ENCODE measurements around the gene LAD1. TPM values are rescaled to one million over a fixed set of nuclear protein-coding genes. Genes with fewer than 3 reads are reported as not detected.

Gene LAD1
- total and polyA plus RNA-seq, 2 of the 13 experiments (the other 11 are each of a cell fraction or from before 2014, with no cell fraction given) = 10.8 to 65.6 TPM

DNA sequence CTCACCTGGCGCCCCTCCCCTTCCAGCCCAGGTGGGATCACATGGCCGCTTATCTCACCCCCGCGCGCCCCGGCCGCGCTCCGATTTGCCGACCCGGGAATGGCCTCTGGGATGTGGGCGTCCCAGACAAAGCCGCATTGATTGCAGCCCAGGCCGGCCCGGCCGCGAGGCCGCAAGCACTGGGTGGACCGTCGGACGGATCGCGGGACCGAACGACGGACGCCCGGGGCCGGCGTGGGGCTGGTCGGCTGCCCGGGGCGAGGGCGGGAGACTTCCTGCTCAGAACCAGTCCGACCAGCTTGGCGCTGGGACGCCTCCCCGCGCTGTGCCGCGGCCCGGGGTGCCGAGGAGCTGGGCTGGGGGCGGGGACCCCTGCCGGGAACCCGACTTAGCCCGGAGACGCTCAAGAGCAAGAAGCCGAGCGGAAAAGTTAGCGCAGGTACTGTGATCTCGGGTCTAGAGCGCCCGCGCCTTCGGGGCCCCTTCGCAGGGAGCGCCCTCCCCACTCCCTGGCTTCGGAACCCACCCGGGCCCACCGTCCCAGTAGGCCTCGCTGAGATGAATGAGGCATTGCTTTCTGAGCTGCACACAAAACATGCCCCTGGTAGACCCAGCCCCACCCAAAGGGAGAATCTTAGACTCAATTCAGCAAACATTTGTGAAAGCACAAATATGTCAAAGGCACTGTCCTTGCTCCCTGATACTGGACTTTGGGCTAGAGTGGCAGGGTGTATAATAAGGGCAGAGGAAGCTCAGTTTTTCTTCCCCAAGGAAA lies 415 bp upstream of the LAD1 start (continued):
- TF ChIP-seq, protein P1, sequence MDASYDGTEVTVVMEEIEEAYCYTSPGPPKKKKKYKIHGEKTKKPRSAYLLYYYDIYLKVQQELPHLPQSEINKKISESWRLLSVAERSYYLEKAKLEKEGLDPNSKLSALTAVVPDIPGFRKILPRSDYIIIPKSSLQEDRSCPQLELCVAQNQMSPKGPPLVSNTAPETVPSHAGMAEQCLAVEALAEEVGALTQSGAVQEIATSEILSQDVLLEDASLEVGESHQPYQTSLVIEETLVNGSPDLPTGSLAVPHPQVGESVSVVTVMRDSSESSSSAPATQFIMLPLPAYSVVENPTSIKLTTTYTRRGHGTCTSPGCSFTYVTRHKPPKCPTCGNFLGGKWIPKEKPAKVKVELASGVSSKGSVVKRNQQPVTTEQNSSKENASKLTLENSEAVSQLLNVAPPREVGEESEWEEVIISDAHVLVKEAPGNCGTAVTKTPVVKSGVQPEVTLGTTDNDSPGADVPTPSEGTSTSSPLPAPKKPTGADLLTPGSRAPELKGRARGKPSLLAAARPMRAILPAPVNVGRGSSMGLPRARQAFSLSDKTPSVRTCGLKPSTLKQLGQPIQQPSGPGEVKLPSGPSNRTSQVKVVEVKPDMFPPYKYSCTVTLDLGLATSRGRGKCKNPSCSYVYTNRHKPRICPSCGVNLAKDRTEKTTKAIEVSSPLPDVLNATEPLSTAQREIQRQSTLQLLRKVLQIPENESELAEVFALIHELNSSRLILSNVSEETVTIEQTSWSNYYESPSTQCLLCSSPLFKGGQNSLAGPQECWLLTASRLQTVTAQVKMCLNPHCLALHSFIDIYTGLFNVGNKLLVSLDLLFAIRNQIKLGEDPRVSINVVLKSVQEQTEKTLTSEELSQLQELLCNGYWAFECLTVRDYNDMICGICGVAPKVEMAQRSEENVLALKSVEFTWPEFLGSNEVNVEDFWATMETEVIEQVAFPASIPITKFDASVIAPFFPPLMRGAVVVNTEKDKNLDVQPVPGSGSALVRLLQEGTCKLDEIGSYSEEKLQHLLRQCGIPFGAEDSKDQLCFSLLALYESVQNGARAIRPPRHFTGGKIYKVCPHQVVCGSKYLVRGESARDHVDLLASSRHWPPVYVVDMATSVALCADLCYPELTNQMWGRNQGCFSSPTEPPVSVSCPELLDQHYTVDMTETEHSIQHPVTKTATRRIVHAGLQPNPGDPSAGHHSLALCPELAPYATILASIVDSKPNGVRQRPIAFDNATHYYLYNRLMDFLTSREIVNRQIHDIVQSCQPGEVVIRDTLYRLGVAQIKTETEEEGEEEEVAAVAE (CRISPR knock-in tag; IDR thresholded peaks at IDR 0.05; ENCODE audit: borderline replicate concordance) = no peak
- no peak for TF ChIP-seq SMARCE1 (IDR thresholded peaks at IDR 0.05; ENCODE audit: borderline replicate concordance)
- TF ChIP-seq POGZ (CRISPR knock-in tag; IDR thresholded peaks at IDR 0.05) = no peak
- peak; percentile 79; the same call in 1 of the 2 replicates for TF ChIP-seq ZNF556 (CRISPR knock-in tag; IDR thresholded peaks at IDR 0.05; ENCODE audit: borderline replicate concordance)
- no peak for TF ChIP-seq SETDB1 (CRISPR knock-in tag; IDR thresholded peaks at IDR 0.05; ENCODE audit: borderline replicate concordance)
- TF ChIP-seq, protein P2, sequence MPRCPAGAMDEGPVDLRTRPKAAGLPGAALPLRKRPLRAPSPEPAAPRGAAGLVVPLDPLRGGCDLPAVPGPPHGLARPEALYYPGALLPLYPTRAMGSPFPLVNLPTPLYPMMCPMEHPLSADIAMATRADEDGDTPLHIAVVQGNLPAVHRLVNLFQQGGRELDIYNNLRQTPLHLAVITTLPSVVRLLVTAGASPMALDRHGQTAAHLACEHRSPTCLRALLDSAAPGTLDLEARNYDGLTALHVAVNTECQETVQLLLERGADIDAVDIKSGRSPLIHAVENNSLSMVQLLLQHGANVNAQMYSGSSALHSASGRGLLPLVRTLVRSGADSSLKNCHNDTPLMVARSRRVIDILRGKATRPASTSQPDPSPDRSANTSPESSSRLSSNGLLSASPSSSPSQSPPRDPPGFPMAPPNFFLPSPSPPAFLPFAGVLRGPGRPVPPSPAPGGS (CRISPR knock-in tag; IDR thresholded peaks at IDR 0.05) = no peak; the same call in 1 of the 2 replicates
- TF ChIP-seq RBFOX2 (IDR thresholded peaks at IDR 0.05; ENCODE audit: low read depth, low read length) = peak; percentile 91
- TF ChIP-seq ZNF607 (CRISPR knock-in tag; IDR thresholded peaks at IDR 0.05; ENCODE audit: borderline replicate concordance) = peak; percentile 88; the same call in 1 of the 2 replicates
- TF ChIP-seq, protein P3, sequence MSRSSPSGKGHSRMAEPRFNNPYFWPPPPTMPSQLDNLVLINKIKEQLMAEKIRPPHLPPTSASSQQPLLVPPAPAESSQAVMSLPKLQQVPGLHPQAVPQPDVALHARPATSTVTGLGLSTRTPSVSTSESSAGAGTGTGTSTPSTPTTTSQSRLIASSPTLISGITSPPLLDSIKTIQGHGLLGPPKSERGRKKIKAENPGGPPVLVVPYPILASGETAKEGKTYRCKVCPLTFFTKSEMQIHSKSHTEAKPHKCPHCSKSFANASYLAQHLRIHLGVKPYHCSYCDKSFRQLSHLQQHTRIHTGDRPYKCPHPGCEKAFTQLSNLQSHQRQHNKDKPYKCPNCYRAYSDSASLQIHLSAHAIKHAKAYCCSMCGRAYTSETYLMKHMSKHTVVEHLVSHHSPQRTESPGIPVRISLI (CRISPR knock-in tag; IDR thresholded peaks at IDR 0.05; ENCODE audit: borderline replicate concordance) = no peak
- TF ChIP-seq ZNF468 (CRISPR knock-in tag; IDR thresholded peaks at IDR 0.05) = peak; percentile 78; the same call in 1 of the 2 replicates
- no peak for TF ChIP-seq GABPA (IDR thresholded peaks at IDR 0.05; ENCODE audit: low read depth, low read length)
- no peak for TF ChIP-seq GABPA (CRISPR knock-in tag; IDR thresholded peaks at IDR 0.05; ENCODE audit: low read depth)
- TF ChIP-seq, protein P4, sequence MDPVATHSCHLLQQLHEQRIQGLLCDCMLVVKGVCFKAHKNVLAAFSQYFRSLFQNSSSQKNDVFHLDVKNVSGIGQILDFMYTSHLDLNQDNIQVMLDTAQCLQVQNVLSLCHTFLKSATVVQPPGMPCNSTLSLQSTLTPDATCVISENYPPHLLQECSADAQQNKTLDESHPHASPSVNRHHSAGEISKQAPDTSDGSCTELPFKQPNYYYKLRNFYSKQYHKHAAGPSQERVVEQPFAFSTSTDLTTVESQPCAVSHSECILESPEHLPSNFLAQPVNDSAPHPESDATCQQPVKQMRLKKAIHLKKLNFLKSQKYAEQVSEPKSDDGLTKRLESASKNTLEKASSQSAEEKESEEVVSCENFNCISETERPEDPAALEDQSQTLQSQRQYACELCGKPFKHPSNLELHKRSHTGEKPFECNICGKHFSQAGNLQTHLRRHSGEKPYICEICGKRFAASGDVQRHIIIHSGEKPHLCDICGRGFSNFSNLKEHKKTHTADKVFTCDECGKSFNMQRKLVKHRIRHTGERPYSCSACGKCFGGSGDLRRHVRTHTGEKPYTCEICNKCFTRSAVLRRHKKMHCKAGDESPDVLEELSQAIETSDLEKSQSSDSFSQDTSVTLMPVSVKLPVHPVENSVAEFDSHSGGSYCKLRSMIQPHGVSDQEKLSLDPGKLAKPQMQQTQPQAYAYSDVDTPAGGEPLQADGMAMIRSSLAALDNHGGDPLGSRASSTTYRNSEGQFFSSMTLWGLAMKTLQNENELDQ (CRISPR knock-in tag; IDR thresholded peaks at IDR 0.05; ENCODE audit: borderline replicate concordance) = no peak
- TF ChIP-seq NR2F6 (IDR thresholded peaks at IDR 0.05) = no peak
- peak; percentile 47; the same call in 1 of the 2 replicates for TF ChIP-seq NR2F6 (CRISPR knock-in tag; IDR thresholded peaks at IDR 0.05)
- peak; percentile 93; the same call in 1 of the 2 replicates for TF ChIP-seq GLI4 (CRISPR knock-in tag; IDR thresholded peaks at IDR 0.05; ENCODE audit: borderline replicate concordance)
- TF ChIP-seq, protein P5, sequence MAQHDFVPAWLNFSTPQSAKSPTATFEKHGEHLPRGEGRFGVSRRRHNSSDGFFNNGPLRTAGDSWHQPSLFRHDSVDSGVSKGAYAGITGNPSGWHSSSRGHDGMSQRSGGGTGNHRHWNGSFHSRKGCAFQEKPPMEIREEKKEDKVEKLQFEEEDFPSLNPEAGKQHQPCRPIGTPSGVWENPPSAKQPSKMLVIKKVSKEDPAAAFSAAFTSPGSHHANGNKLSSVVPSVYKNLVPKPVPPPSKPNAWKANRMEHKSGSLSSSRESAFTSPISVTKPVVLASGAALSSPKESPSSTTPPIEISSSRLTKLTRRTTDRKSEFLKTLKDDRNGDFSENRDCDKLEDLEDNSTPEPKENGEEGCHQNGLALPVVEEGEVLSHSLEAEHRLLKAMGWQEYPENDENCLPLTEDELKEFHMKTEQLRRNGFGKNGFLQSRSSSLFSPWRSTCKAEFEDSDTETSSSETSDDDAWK (CRISPR knock-in tag; IDR thresholded peaks at IDR 0.05) = no peak
- TF ChIP-seq PAWR (CRISPR knock-in tag; IDR thresholded peaks at IDR 0.05; ENCODE audit: borderline replicate concordance) = no peak

Data from HepG2 (cell line).